GM23338 (cell line): Measurements from ENCODE around the gene SASH3. TPM values are rescaled to one million over a fixed set of nuclear protein-coding genes. Genes with fewer than 3 reads are reported as not detected.
A peak's percentile ranks its signal among the peaks of the same experiment; 100 is the strongest.

ENCODE experiments used
- ATAC-seq: fragments of 200-7000 bp; cut with Tn5 transposase; 3 replicates; pipeline ENCODE4 v1.9.1; 2020
- DNase-seq: peaks from one replicate; pipeline ENCODE4 v3.0.0-alpha.2; 2015; ENCODE audit warnings: low spot score
- H2AFZ ChIP-seq: fragments of 200-600 bp; sonication (generic); 2 replicates; pipeline ENCODE4 v1.8.0; 2016; ENCODE audit warnings: antibody characterized with exemption, mild to moderate bottlenecking, moderate library complexity
- H3F3A ChIP-seq: fragments of 200-600 bp; sonication (generic); replicated peaks from 2 replicates; pipeline ENCODE4 v1.8.0; 2017; ENCODE audit warnings: antibody characterized with exemption, mixed run types, low read depth
- H3K27ac ChIP-seq: fragments of 200-600 bp; sonication (generic); 2 replicates; pipeline ENCODE4 v1.6.1; 2016; ENCODE audit warnings: low read depth
- H3K27me3 ChIP-seq: fragments of 200-600 bp; sonication (generic); 2 replicates; pipeline ENCODE4 v1.8.0; 2016; ENCODE audit warnings: mild to moderate bottlenecking, mixed run types, moderate library complexity; ENCODE audit not compliant: insufficient read depth
- H3K36me3 ChIP-seq: fragments of 200-600 bp; sonication (generic); 2 replicates; pipeline ENCODE4 v1.8.0; 2016; ENCODE audit warnings: mild to moderate bottlenecking; ENCODE audit not compliant: insufficient read depth
- H3K4me1 ChIP-seq: fragments of 200-600 bp; sonication (generic); 2 replicates; pipeline ENCODE4 v1.8.0; 2016; ENCODE audit warnings: mild to moderate bottlenecking, moderate library complexity; ENCODE audit not compliant: insufficient read depth
- H3K4me2 ChIP-seq: fragments of 200-600 bp; sonication (generic); 2 replicates; pipeline ENCODE4 v1.7.1; 2017; ENCODE audit warnings: mixed run types
- H3K4me3 ChIP-seq: fragments of 200-600 bp; sonication (generic); 2 replicates; pipeline ENCODE4 v1.6.1; 2016; ENCODE audit warnings: mixed run types
- H3K79me2 ChIP-seq: fragments of 200-600 bp; sonication (generic); replicated peaks from 2 replicates; pipeline ENCODE4 v1.8.0; 2017; ENCODE audit warnings: mild to moderate bottlenecking; ENCODE audit not compliant: insufficient read depth
- H3K9me2 ChIP-seq: fragments of 200-600 bp; sonication (generic); 2 replicates; pipeline ENCODE4 v1.8.0; 2017; ENCODE audit not compliant: insufficient read depth
- H4K20me1 ChIP-seq: fragments of 200-600 bp; sonication (generic); replicated peaks from 2 replicates; pipeline ENCODE4 v1.8.0; 2017; ENCODE audit warnings: mild to moderate bottlenecking; ENCODE audit not compliant: insufficient read depth
- H3K27ac Mint-ChIP-seq: 2 replicates; pipeline ENCODE4 v1.8.0; 2020; ENCODE audit warnings: inconsistent platforms, mild to moderate bottlenecking, moderate library complexity, mixed read lengths
- H3K27me3 Mint-ChIP-seq: 3 replicates; pipeline ENCODE4 v1.8.0; 2022; ENCODE audit warnings: low read depth, mild to moderate bottlenecking, moderate library complexity, mixed read lengths, inconsistent platforms; ENCODE audit not compliant: insufficient read depth, poor library complexity
- H3K36me3 Mint-ChIP-seq: 3 replicates; pipeline ENCODE4 v1.8.0; 2021; ENCODE audit warnings: low read depth, mild to moderate bottlenecking, inconsistent platforms, moderate library complexity, mixed read lengths
- H3K4me1 Mint-ChIP-seq: 3 replicates; pipeline ENCODE4 v1.8.0; 2020; ENCODE audit warnings: mild to moderate bottlenecking, inconsistent platforms, mixed read lengths
- H3K4me3 Mint-ChIP-seq: 3 replicates; pipeline ENCODE4 v1.8.0; 2021; ENCODE audit warnings: moderate library complexity, mild to moderate bottlenecking, inconsistent platforms, mixed read lengths
- H3K9me3 Mint-ChIP-seq: 3 replicates; pipeline ENCODE4 v1.8.0; 2020; ENCODE audit warnings: moderate library complexity, mild to moderate bottlenecking, inconsistent platforms, mixed read lengths
- CTCF ChIP-seq, 2 experiments: fragments of 200-600 bp in 1 of 2; sonication (generic) in 1 of 2; conservative IDR thresholded peaks; 2 replicates each; pipeline versions ENCODE4 v1.5.1 to v1.6.1; 2016 to 2017; ENCODE audit warnings: antibody characterized with exemption in 2 of 2, low read depth in 2 of 2, mild to moderate bottlenecking in 2 of 2, moderate library complexity in 1 of 2
- ETS1 ChIP-seq: IDR thresholded peaks from 2 replicates; pipeline ENCODE4 v1.6.1; 2016; ENCODE audit warnings: antibody characterized with exemption
- JUNB ChIP-seq: IDR thresholded peaks from one replicate; pipeline ENCODE4 v1.6.1; 2016; ENCODE audit warnings: antibody characterized with exemption; ENCODE audit not compliant: unreplicated experiment
- NANOG ChIP-seq: IDR thresholded peaks from 2 replicates; pipeline ENCODE4 v1.6.1; 2016; ENCODE audit warnings: antibody characterized with exemption, borderline replicate concordance
- ZNF114 ChIP-seq: fragments of 250-450 bp; sonication (Bioruptor Pico); IDR thresholded peaks from 2 replicates; pipeline ENCODE4 v1.5.0; 2020; ENCODE audit warnings: mild to moderate bottlenecking, moderate library complexity
- ZNF331 ChIP-seq: fragments of 250-450 bp; sonication (Bioruptor Pico); IDR thresholded peaks from 2 replicates; pipeline ENCODE4 v1.5.0; 2020; ENCODE audit warnings: low read depth, mild to moderate bottlenecking, moderate library complexity
- polyA plus RNA-seq: library from polyadenylated mRNA; unstranded; fragments of >200 nt; fragmentation: Nextera tagmentation; extraction: Ambion mirVana; gene quantifications from 2 replicates; pipeline ENCODE4 v1.2.1, GENCODE V29; 2016
- total RNA-seq: library from RNA; depleted of rRNA; stranded (reverse); fragments of >200 nt; shearing (Covaris generic); gene quantifications from 2 replicates; pipeline ENCODE4 v1.2.3, GENCODE V29; 2014
- TF ChIP-seq, protein P1 (sequence below): IDR thresholded peaks from one replicate; pipeline ENCODE4 v1.6.1; 2018; ENCODE audit warnings: antibody characterized with exemption; ENCODE audit not compliant: unreplicated experiment

The SASH3 gene
- total and polyA plus RNA-seq, 2 experiments from 2014 or later, result 0.18 TPM; not detected in 1

GRCh38 chrX:129787336-129788055 is 7.7 kb downstream of the SASH3 start (continued):
- TF ChIP-seq JUNB, result no peak
- TF ChIP-seq ZNF114, result no peak

DNA sequence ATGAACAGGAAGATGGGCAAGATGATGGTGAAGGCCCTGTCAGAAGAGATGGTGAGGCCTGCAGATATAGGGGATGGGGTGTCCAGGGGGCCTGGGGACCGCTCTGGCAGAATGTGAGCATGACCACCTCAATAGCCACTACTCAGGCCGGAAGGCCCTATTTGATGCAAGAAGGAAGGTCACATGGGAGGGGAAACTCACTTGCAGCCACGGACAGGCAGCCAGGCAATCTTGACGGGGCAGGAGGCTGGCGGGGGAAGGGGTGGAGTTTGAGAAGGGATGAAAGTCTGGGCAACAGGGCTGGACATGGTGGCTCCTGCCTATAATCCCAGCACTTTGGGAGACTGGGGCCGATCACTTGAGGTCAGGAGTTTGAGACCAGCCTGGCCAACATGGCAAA is 8.8 kb downstream of the SASH3 start:
- ATAC-seq, result no peak
- no peak overlapping the region for H3K27ac ChIP-seq
- H3K9me3 Mint-ChIP-seq, result no peaks in the 10 kb centered on the region; the same call in 2 of the 3 replicates
- H3K9me2 ChIP-seq, result no peaks in the 10 kb centered on the region
- H3K36me3 ChIP-seq, result no peaks in the 10 kb centered on the region
- DNase-seq, result no peak
- TF ChIP-seq ZNF331 (CRISPR knock-in tag) (no peak), ZNF114 (no peak), NANOG (no peak), ETS1 (no peak)
- TF ChIP-seq, protein P1, sequence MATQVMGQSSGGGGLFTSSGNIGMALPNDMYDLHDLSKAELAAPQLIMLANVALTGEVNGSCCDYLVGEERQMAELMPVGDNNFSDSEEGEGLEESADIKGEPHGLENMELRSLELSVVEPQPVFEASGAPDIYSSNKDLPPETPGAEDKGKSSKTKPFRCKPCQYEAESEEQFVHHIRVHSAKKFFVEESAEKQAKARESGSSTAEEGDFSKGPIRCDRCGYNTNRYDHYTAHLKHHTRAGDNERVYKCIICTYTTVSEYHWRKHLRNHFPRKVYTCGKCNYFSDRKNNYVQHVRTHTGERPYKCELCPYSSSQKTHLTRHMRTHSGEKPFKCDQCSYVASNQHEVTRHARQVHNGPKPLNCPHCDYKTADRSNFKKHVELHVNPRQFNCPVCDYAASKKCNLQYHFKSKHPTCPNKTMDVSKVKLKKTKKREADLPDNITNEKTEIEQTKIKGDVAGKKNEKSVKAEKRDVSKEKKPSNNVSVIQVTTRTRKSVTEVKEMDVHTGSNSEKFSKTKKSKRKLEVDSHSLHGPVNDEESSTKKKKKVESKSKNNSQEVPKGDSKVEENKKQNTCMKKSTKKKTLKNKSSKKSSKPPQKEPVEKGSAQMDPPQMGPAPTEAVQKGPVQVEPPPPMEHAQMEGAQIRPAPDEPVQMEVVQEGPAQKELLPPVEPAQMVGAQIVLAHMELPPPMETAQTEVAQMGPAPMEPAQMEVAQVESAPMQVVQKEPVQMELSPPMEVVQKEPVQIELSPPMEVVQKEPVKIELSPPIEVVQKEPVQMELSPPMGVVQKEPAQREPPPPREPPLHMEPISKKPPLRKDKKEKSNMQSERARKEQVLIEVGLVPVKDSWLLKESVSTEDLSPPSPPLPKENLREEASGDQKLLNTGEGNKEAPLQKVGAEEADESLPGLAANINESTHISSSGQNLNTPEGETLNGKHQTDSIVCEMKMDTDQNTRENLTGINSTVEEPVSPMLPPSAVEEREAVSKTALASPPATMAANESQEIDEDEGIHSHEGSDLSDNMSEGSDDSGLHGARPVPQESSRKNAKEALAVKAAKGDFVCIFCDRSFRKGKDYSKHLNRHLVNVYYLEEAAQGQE, result no peak
- no peak overlapping the region for H3K27ac Mint-ChIP-seq
- no peak overlapping the region for H3K4me3 ChIP-seq
- H3K4me2 ChIP-seq, result no peak overlapping the region
- H3K4me1 ChIP-seq, result no peaks in the 10 kb centered on the region
- no peaks in the 10 kb centered on the region for H3K36me3 Mint-ChIP-seq
- H3K4me1 Mint-ChIP-seq, result no peaks in the 10 kb centered on the region
- H3K27me3 Mint-ChIP-seq, result peaks cover 4% of the 10 kb centered on the region
- H3F3A ChIP-seq, result no peaks in the 10 kb centered on the region
- H2AFZ ChIP-seq, result no peak overlapping the region
- no peaks in the 10 kb centered on the region for H4K20me1 ChIP-seq
- no peaks in the 10 kb centered on the region for H3K79me2 ChIP-seq
- H3K27me3 ChIP-seq, result no peaks in the 10 kb centered on the region
- no peak overlapping the region for H3K4me3 Mint-ChIP-seq

- no peak overlapping the region for H3K4me3 ChIP-seq
- no peaks in the 10 kb centered on the region for H3K4me1 ChIP-seq
- H3K9me3 Mint-ChIP-seq, result no peaks in the 10 kb centered on the region; the same call in 2 of the 3 replicates
- H3K4me3 Mint-ChIP-seq, result no peak overlapping the region
- no peaks in the 10 kb centered on the region for H3K4me1 Mint-ChIP-seq
- H3K27ac ChIP-seq, result no peak overlapping the region
- no peaks in the 10 kb centered on the region for H3F3A ChIP-seq
- H3K36me3 Mint-ChIP-seq, result no peaks in the 10 kb centered on the region
- H3K4me2 ChIP-seq, result no peak overlapping the region
- H4K20me1 ChIP-seq, result no peaks in the 10 kb centered on the region
- peaks cover 5% of the 10 kb centered on the region for H3K27me3 Mint-ChIP-seq
- no peaks in the 10 kb centered on the region for H3K9me2 ChIP-seq
- no peak for ATAC-seq
- DNase-seq, result no peak
- H3K36me3 ChIP-seq, result no peaks in the 10 kb centered on the region
- no peaks in the 10 kb centered on the region for H3K27me3 ChIP-seq
- H3K27ac Mint-ChIP-seq, result no peak overlapping the region
- H2AFZ ChIP-seq, result no peak overlapping the region
- no peaks in the 10 kb centered on the region for H3K79me2 ChIP-seq
- TF ChIP-seq CTCF (conservative IDR thresholded peaks at IDR 0.05; ENCODE audit: low read depth in 2 of 2), result peak in 1 of 2 experiments; percentile 30; a peak in 1 of 4 replicates
These were observed 10.4 kb downstream of the SASH3 start for GRCh38 chrX:129790146-129790545.
